HepG2 (cell line): ENCODE data around the gene GPR148. TPM values are rescaled to one million over a fixed set of nuclear protein-coding genes. Genes with fewer than 3 reads are reported as not detected.

ENCODE experiments used
- ATAC-seq: fragments of 200-7000 bp; cut with Tn5 transposase; 3 replicates; pipeline ENCODE4 v1.9.1; 2020; ENCODE audit warnings: mild to moderate bottlenecking, moderate library complexity
- BruUV-seq: library from RNA; stranded (reverse); fragments of 400-500 nt; replicated peaks from 2 replicates; lab custom pipeline; 2021; lab: Mats Ljungman, UMichigan
- CTCF ChIA-PET: fragments of 300-600 bp; formaldehyde crosslinking; extraction: SDS; loops from one replicate; lab custom pipeline; 2021; ENCODE audit warnings: low total read pairs, inconsistent platforms, low intra/inter-chr PET ratio; lab: Yijun Ruan, JAX
- POLR2A ChIA-PET: fragments of 350-600 bp; sonication (Branson Sonifier 250); formaldehyde crosslinking; loops from one replicate; lab custom pipeline; 2020; ENCODE audit warnings: antibody characterized with exemption, inconsistent platforms; lab: Yijun Ruan, JAX
- DNase-seq: peaks from one replicate; pipeline ENCODE4 v3.0.0-alpha.2; 2015; ENCODE audit warnings: low spot score
- FAIRE-seq: peaks from 3 replicates; lab custom pipeline; 2011; peaks lifted over from hg19 to GRCh38; lab: Jason Lieb, UNC
- H2AFZ ChIP-seq: one replicate; pipeline ENCODE4 v1.6.1; 2011; ENCODE audit warnings: low read length, inconsistent platforms
- H3K27ac ChIP-seq: fragments of 300-600 bp; 3 replicates; pipeline ENCODE4 v1.8.0; 2011; ENCODE audit warnings: mixed run types, mild to moderate bottlenecking, mixed read lengths, low read length, inconsistent platforms; ENCODE audit not compliant: insufficient read depth; ENCODE audit errors: extremely low read length
- H3K27me3 ChIP-seq, 2 experiments: fragments of 200-600 bp in 1 of 2; 2 replicates in 1 of 2; 3 replicates in 1 of 2; pipeline versions ENCODE4 v1.6.0 to v1.8.0; 2011; ENCODE audit warnings: low read length in 2 of 2, mild to moderate bottlenecking in 2 of 2, moderate library complexity in 2 of 2, inconsistent platforms in 1 of 2; ENCODE audit not compliant: insufficient read depth in 2 of 2, control insufficient read depth in 1 of 2
- H3K36me3 ChIP-seq, 2 experiments: fragments of 200-600 bp in 1 of 2; replicated peaks in 1 of 2; 2 replicates in 1 of 2; 3 replicates in 1 of 2; pipeline versions ENCODE4 v1.5.1 to v1.8.0; 2011; ENCODE audit warnings: low read length in 2 of 2, inconsistent platforms in 1 of 2; ENCODE audit not compliant: insufficient read depth in 2 of 2, control insufficient read depth in 1 of 2
- H3K4me1 ChIP-seq: 2 replicates; pipeline ENCODE4 v1.5.1; 2012; ENCODE audit warnings: low read length, inconsistent platforms; ENCODE audit not compliant: insufficient read depth
- H3K4me2 ChIP-seq: 2 replicates; pipeline ENCODE4 v1.6.0; 2011; ENCODE audit warnings: low read depth, low read length, inconsistent platforms
- H3K4me3 ChIP-seq, 3 experiments: fragments of 200-600 bp in 1 of 3; sonication (generic), shearing (Covaris generic) in 1 of 3; replicated peaks in 1 of 3; 2 replicates each; pipeline ENCODE4 v1.5.1; 2011 to 2016; ENCODE audit warnings: low read length in 3 of 3, inconsistent platforms in 2 of 3, low read depth in 2 of 3, mild to moderate bottlenecking in 2 of 3, control low read depth in 1 of 3, mixed read lengths in 1 of 3; ENCODE audit not compliant: insufficient read depth in 1 of 3
- H3K79me2 ChIP-seq: one replicate; pipeline ENCODE4 v1.6.1; 2011; ENCODE audit warnings: low read length, inconsistent platforms; ENCODE audit not compliant: insufficient read depth
- H3K9ac ChIP-seq: 2 replicates; pipeline ENCODE4 v1.6.0; 2011; ENCODE audit warnings: mild to moderate bottlenecking, low read depth, low read length, inconsistent platforms; ENCODE audit not compliant: insufficient read depth
- H3K9me3 ChIP-seq: 2 replicates; pipeline ENCODE4 v1.5.1; 2012; ENCODE audit warnings: mild to moderate bottlenecking, low read length
- H4K20me1 ChIP-seq: 2 replicates; pipeline ENCODE4 v1.6.0; 2011; ENCODE audit warnings: inconsistent platforms, mild to moderate bottlenecking, low read length, moderate library complexity; ENCODE audit not compliant: insufficient read depth
- CSRNP1 ChIP-seq: sonication (generic); formaldehyde crosslinking; IDR thresholded peaks from 2 replicates; pipeline ENCODE4 v1.8.1; 2023; ENCODE audit warnings: mild to moderate bottlenecking, missing genetic modification reagents
- KDM2A ChIP-seq: sonication (generic); formaldehyde crosslinking; IDR thresholded peaks from 2 replicates; pipeline ENCODE4 v1.4.0; 2020; ENCODE audit warnings: low read depth, missing genetic modification reagents, borderline replicate concordance
- KLF12 ChIP-seq: sonication (generic); formaldehyde crosslinking; IDR thresholded peaks from 2 replicates; pipeline ENCODE4 v1.4.0; 2020; ENCODE audit warnings: missing genetic modification reagents, borderline replicate concordance
- MAFF ChIP-seq: IDR thresholded peaks from 2 replicates; pipeline ENCODE4 v1.6.1; 2011; ENCODE audit warnings: low read depth, low read length, improper control_type of control experiment
- MAFG ChIP-seq: sonication (generic); formaldehyde crosslinking; IDR thresholded peaks from 2 replicates; pipeline ENCODE4 v1.5.1; 2020; ENCODE audit warnings: mild to moderate bottlenecking, missing genetic modification reagents
- MIER3 ChIP-seq: IDR thresholded peaks from 2 replicates; pipeline ENCODE4 v1.6.1; 2016; ENCODE audit warnings: missing compliant biosample characterization, borderline replicate concordance
- NCOR1 ChIP-seq: fragments of 200-600 bp; sonication (generic); IDR thresholded peaks from 2 replicates; pipeline ENCODE4 v1.7.0; 2017; ENCODE audit warnings: antibody characterized with exemption, low read length, borderline replicate concordance
- PBX3 ChIP-seq: sonication (generic); formaldehyde crosslinking; IDR thresholded peaks from 2 replicates; pipeline ENCODE4 v1.8.1; 2023; ENCODE audit warnings: missing genetic modification reagents, inconsistent platforms, borderline replicate concordance
- SALL2 ChIP-seq: sonication (generic); formaldehyde crosslinking; IDR thresholded peaks from 2 replicates; pipeline ENCODE4 v1.8.1; 2023; ENCODE audit warnings: mild to moderate bottlenecking, missing genetic modification reagents, inconsistent platforms
- SAP130 ChIP-seq: IDR thresholded peaks from 2 replicates; pipeline ENCODE4 v1.6.1; 2016; ENCODE audit warnings: low read depth
- ZNF12 ChIP-seq: sonication (generic); formaldehyde crosslinking; IDR thresholded peaks from 2 replicates; pipeline ENCODE4 v1.5.0; 2020; ENCODE audit warnings: missing genetic modification reagents
- ZNF451 ChIP-seq: sonication (generic); formaldehyde crosslinking; IDR thresholded peaks from 2 replicates; pipeline ENCODE4 v1.5.0; 2020; ENCODE audit warnings: mild to moderate bottlenecking, missing genetic modification reagents
- ZNF501 ChIP-seq: sonication (generic); formaldehyde crosslinking; IDR thresholded peaks from 2 replicates; pipeline ENCODE4 v1.5.1; 2020; ENCODE audit warnings: mild to moderate bottlenecking, moderate library complexity, missing genetic modification reagents
- ZNF510 ChIP-seq: sonication (generic); formaldehyde crosslinking; IDR thresholded peaks from 2 replicates; pipeline ENCODE4 v1.4.0; 2020; ENCODE audit warnings: low read depth, mild to moderate bottlenecking, missing genetic modification reagents
- ZNF563 ChIP-seq: sonication (generic); formaldehyde crosslinking; IDR thresholded peaks from 2 replicates; pipeline ENCODE4 v1.8.0; 2022; ENCODE audit warnings: mild to moderate bottlenecking, moderate library complexity, missing genetic modification reagents
- ZNF703 ChIP-seq: sonication (generic); formaldehyde crosslinking; IDR thresholded peaks from 2 replicates; pipeline ENCODE4 v1.5.1; 2020; ENCODE audit warnings: missing genetic modification reagents, mild to moderate bottlenecking, moderate library complexity, borderline replicate concordance
- ZNF792 ChIP-seq: IDR thresholded peaks from 2 replicates; pipeline ENCODE4 v1.6.1; 2016
- WGBS: methylation state at CpG from one replicate; pipeline ENCODE4 v1.1.6; 2017; ENCODE audit warnings: low lambda C conversion rate; 5-methylcytosine and 5-hydroxymethylcytosine counted together
- in situ Hi-C: cut with HindIII; loops from 2 replicates; pipeline ENCODE4 v1.10.0; 2017; ENCODE audit warnings: low pct_unique_long_range_greater_than_20kb; ENCODE audit not compliant: extremely low pct_ligation_motif_present
- intact Hi-C: fragments of 100-400 bp; cut with micrococcal nuclease; formaldehyde crosslinking; loops from one replicate; pipeline ENCODE4 v1.10.0; 2022; ENCODE audit not compliant: unreplicated experiment
- polyA plus RNA-seq, 8 experiments: library from polyadenylated mRNA; depleted of rRNA in 3 of 8; stranded (reverse) in 7 of 8; unstranded in 1 of 8; fragments of >200 nt; fragmentation: Illumina TruSeq in 4 of 8; extraction: Trizol in 4 of 8; gene quantifications; 2 replicates each; pipeline versions ENCODE4 v1.2.1 to v1.2.3, GENCODE V29; 2011 to 2016; ENCODE audit warnings: low read depth in 4 of 8, missing spikeins in 1 of 8, mixed read lengths in 1 of 8; ENCODE audit not compliant: insufficient read depth in 1 of 8
- total RNA-seq, 5 experiments: library from RNA; depleted of rRNA; stranded (reverse); fragments of >200 nt; fragmentation: Illumina TruSeq; extraction: Trizol; gene quantifications; 2 replicates each; pipeline ENCODE4 v1.2.3, GENCODE V29; 2016; ENCODE audit warnings: low read depth in 1 of 5
- TF ChIP-seq, protein P1 (sequence below): sonication (generic); formaldehyde crosslinking; IDR thresholded peaks from 2 replicates; pipeline ENCODE4 v1.9.0; 2021; ENCODE audit warnings: missing genetic modification reagents, borderline replicate concordance
- TF ChIP-seq, protein P2 (sequence below): sonication (generic); formaldehyde crosslinking; IDR thresholded peaks from 2 replicates; pipeline ENCODE4 v1.9.0; 2022; ENCODE audit warnings: low read depth, missing genetic modification reagents
- TF ChIP-seq, protein P3 (sequence below): sonication (generic); formaldehyde crosslinking; IDR thresholded peaks from 2 replicates; pipeline ENCODE4 v1.8.1; 2023; ENCODE audit warnings: mild to moderate bottlenecking, inconsistent platforms, moderate library complexity, missing genetic modification reagents, borderline replicate concordance

GPR148 gene
- total and polyA plus RNA-seq, 2 of the 13 experiments (the other 11 are each of a cell fraction or from before 2014, with no cell fraction given): not detected

DNA sequence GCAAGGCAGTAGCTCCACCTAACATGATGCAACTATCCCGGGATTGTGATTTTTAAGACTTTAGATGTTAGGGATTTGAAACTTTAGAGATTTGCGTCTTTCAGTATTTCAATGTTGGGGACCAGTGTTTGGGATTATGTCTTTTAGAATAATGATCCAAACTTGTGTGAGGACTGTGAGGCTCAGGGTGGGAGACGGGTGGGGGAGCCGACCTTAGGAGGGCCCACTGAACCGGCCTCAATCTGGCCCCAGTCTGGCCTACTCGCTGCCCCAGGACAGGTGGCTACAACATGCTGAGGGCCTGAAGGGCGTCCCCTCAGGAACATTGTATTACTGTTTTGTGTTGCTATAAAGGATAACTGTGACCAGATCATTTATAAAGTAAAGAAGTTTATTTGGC is 37.2 kb downstream of the GPR148 start:
- no peak overlapping the region for H2AFZ ChIP-seq
- H3K9me3 ChIP-seq: no peaks in the 10 kb centered on the region
- intact Hi-C loops: no loop called here
- FAIRE-seq (no peak), DNase-seq (no peak), ATAC-seq (no peak)
- H3K4me2 ChIP-seq: no peak overlapping the region
- no peaks in the 10 kb centered on the region for H3K79me2 ChIP-seq
- BruUV-seq: no TSS peak
- peaks cover 4 to 28% of the 10 kb centered on the region in 2 experiments; a peak in 3 of 5 replicates for H3K27me3 ChIP-seq
- ChIA-PET CTCF (no interaction called here), POLR2A (no interaction called here)
- H3K4me1 ChIP-seq: no peaks in the 10 kb centered on the region
- in situ Hi-C loops: no loop called here
- no peak overlapping the region for H3K9ac ChIP-seq
- H4K20me1 ChIP-seq: no peaks in the 10 kb centered on the region
- H3K36me3 ChIP-seq: no peaks in the 10 kb centered on the region
- no peak overlapping the region for H3K4me3 ChIP-seq
- 45% methylated on average over 7 of the region's 7 CpGs for WGBS
- no peak overlapping the region for H3K27ac ChIP-seq
- TF ChIP-seq, protein P1, sequence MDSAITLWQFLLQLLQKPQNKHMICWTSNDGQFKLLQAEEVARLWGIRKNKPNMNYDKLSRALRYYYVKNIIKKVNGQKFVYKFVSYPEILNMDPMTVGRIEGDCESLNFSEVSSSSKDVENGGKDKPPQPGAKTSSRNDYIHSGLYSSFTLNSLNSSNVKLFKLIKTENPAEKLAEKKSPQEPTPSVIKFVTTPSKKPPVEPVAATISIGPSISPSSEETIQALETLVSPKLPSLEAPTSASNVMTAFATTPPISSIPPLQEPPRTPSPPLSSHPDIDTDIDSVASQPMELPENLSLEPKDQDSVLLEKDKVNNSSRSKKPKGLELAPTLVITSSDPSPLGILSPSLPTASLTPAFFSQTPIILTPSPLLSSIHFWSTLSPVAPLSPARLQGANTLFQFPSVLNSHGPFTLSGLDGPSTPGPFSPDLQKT: no peak
- TF ChIP-seq ZNF563: no peak
- no peak for TF ChIP-seq SALL2 (CRISPR knock-in tag)
- TF ChIP-seq KDM2A: no peak
- no peak for TF ChIP-seq KLF12 (CRISPR knock-in tag)
- TF ChIP-seq ZNF451 (CRISPR knock-in tag): no peak
- no peak for TF ChIP-seq MAFG (CRISPR knock-in tag)
- TF ChIP-seq ZNF703 (CRISPR knock-in tag): no peak
- no peak for TF ChIP-seq CSRNP1
- no peak for TF ChIP-seq ZNF792 (CRISPR knock-in tag)
- TF ChIP-seq ZNF501 (CRISPR knock-in tag): no peak
- TF ChIP-seq ZNF510 (CRISPR knock-in tag): no peak
- TF ChIP-seq PBX3 (CRISPR knock-in tag): no peak
- TF ChIP-seq NCOR1: no peak
- TF ChIP-seq, protein P2, sequence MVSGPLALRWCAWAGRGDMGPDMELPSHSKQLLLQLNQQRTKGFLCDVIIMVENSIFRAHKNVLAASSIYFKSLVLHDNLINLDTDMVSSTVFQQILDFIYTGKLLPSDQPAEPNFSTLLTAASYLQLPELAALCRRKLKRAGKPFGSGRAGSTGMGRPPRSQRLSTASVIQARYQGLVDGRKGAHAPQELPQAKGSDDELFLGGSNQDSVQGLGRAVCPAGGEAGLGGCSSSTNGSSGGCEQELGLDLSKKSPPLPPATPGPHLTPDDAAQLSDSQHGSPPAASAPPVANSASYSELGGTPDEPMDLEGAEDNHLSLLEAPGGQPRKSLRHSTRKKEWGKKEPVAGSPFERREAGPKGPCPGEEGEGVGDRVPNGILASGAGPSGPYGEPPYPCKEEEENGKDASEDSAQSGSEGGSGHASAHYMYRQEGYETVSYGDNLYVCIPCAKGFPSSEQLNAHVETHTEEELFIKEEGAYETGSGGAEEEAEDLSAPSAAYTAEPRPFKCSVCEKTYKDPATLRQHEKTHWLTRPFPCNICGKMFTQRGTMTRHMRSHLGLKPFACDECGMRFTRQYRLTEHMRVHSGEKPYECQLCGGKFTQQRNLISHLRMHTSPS (CRISPR knock-in tag): no peak
- TF ChIP-seq, protein P3, sequence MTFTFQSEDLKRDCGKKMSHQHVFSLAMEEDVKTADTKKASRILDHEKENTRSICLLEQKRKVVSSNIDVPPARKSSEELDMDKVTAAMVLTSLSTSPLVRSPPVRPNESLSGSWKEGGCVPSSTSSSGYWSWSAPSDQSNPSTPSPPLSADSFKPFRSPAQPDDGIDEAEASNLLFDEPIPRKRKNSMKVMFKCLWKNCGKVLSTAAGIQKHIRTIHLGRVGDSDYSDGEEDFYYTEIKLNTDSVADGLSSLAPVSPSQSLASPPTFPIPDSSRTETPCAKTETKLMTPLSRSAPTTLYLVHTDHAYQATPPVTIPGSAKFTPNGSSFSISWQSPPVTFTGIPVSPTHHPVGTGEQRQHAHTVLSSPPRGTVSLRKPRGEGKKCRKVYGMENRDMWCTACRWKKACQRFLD (CRISPR knock-in tag): no peak
- no peak for TF ChIP-seq MIER3 (CRISPR knock-in tag)
- no peak for TF ChIP-seq ZNF12 (CRISPR knock-in tag)
- TF ChIP-seq MAFF: no peak
- no peak for TF ChIP-seq SAP130 (CRISPR knock-in tag)
